ENCODE results near the gene LARGE2. TPM values are rescaled to one million over a fixed set of nuclear protein-coding genes. Genes with fewer than 3 reads are reported as not detected.

Gene LARGE2
- total and polyA plus RNA-seq, 10 donors, result 2.5 to 18.8 (median 6.2) TPM

DNA sequence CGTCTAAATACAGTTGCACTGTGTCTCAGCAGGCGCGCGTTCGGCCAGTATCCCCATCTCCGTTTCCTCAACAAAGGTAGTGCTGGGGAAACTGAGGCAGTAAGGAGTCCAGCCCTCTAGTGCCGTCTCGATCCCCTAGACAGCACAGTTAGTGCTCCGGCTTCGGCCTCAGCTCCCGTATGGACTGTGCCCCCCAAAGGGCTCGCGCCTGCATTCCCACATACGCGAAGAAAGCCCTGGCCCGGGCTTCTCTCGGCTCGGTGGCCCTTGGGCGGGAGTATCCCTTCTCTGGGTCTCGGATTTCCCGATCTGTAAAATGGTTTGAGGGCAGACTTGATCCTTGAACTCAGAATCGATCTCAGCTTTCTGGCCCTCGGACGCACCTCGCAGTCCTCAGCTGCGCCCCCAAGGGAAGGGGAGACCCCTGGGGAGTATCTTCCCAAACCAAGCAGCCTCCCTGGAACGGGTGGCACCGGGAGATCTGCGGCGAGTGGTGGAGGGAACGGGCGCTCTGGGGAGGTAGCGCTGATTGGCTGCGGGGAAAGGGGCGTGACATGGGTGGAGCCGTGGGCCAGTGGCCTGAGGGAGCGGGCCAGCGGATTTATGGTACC lies 4.0 kb upstream of the LARGE2 start:
- 0 to 1% (median 0%) methylated on average over 33 to 38 of the region's 38 CpGs for WGBS, 5 donors
- peak overlapping the region; percentile 59 to 98 (median 80) for H3K4me3 ChIP-seq
- H3K27ac ChIP-seq, result peak overlapping the region; percentile 80 to 96 (median 93)
- H3K4me1 ChIP-seq, result peaks cover 20 to 91% (median 51%) of the 10 kb centered on the region in 6 donors
- DNase-seq, result peak; percentile 95
- TF ChIP-seq POLR2A (IDR thresholded peaks at IDR 0.05) (no peak), POLR2AphosphoS5 (IDR thresholded peaks at IDR 0.05) (peak; percentile 82 to 88 (median 87))
- TF ChIP-seq, protein P1, sequence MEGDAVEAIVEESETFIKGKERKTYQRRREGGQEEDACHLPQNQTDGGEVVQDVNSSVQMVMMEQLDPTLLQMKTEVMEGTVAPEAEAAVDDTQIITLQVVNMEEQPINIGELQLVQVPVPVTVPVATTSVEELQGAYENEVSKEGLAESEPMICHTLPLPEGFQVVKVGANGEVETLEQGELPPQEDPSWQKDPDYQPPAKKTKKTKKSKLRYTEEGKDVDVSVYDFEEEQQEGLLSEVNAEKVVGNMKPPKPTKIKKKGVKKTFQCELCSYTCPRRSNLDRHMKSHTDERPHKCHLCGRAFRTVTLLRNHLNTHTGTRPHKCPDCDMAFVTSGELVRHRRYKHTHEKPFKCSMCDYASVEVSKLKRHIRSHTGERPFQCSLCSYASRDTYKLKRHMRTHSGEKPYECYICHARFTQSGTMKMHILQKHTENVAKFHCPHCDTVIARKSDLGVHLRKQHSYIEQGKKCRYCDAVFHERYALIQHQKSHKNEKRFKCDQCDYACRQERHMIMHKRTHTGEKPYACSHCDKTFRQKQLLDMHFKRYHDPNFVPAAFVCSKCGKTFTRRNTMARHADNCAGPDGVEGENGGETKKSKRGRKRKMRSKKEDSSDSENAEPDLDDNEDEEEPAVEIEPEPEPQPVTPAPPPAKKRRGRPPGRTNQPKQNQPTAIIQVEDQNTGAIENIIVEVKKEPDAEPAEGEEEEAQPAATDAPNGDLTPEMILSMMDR (IDR thresholded peaks at IDR 0.05 in 8 of 11, conservative IDR thresholded peaks at IDR 0.05 in 3 of 11), result no peak
- no peaks in the 10 kb centered on the region for H3K9me3 ChIP-seq
- peaks cover 0 to 29% (median 23%) of the 10 kb centered on the region in 6 donors for H3K36me3 ChIP-seq
- peaks cover 0 to 28% (median 19%) of the 10 kb centered on the region in 7 donors for H3K27me3 ChIP-seq (replicated peaks in 1 of 7)
- intact Hi-C loops (cut with DNase I; ENCODE audit: low total_unique reads), result loop anchor here (5.0 kb wide), 1 partner anchor 76 kb away; no protein-coding TSS in a partner anchor

DNA sequence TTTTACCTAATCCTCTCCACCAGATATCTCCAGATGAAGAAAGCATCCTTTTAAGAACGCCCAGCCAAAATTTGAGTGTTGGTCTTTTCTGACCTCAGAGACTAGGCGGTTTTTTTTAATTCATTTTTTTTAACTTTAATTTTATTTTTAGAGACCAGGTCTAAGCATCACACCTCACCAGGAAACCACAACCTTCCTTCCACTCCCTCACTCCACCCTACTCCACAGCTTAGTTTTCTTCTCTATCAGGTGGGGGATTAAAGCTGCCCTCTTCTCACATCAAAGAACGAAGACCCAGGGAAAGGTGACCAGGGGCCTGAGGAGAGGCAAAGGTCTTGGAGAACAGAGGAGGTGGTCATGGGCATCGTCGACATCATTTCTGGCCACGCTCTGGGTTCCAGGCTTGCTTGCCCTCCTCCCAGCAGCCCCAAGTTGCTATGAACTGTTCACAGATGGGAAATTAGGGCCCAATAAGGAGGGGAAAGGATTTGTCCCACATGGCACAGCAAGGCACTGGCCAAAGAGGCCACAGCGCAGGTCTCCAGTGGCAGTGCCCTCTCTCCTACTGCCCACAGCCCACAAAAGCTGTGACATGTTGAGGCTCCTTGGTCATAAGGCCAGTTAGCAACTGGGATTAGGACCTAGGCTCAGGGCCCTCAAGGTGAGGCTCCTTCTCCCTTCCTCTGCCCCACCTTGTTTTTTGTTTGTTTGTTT lies 3.3 kb upstream of the LARGE2 start:
- 45 to 57% (median 49%) methylated on average over 7 of the region's 7 CpGs for WGBS, 5 donors
- Histone ChIP-seq H3K36me3 (peaks cover 0 to 22% (median 16%) of the 10 kb centered on the region in 6 donors), H3K4me1 (peaks cover 20 to 90% (median 51%) of the 10 kb centered on the region in 6 donors), H3K4me3 (peak overlapping the region; percentile 59 to 98 (median 80)), H3K27me3 (replicated peaks in 1 of 7) (peaks cover 0 to 33% (median 20%) of the 10 kb centered on the region in 7 donors), H3K9me3 (no peaks in the 10 kb centered on the region), H3K27ac (peak overlapping the region in 7 of 8 donors; percentile 7 to 96 (median 93))
- DNase-seq, result peak; percentile 77
- TF ChIP-seq POLR2A (IDR thresholded peaks at IDR 0.05) (no peak), POLR2AphosphoS5 (IDR thresholded peaks at IDR 0.05) (no peak)
- TF ChIP-seq, protein P1 (IDR thresholded peaks at IDR 0.05 in 8 of 11, conservative IDR thresholded peaks at IDR 0.05 in 3 of 11), result no peak
- intact Hi-C loops (cut with DNase I; ENCODE audit: low total_unique reads), result loop anchor here (5.0 kb wide), 1 partner anchor 77 kb away; no protein-coding TSS in a partner anchor

DNA sequence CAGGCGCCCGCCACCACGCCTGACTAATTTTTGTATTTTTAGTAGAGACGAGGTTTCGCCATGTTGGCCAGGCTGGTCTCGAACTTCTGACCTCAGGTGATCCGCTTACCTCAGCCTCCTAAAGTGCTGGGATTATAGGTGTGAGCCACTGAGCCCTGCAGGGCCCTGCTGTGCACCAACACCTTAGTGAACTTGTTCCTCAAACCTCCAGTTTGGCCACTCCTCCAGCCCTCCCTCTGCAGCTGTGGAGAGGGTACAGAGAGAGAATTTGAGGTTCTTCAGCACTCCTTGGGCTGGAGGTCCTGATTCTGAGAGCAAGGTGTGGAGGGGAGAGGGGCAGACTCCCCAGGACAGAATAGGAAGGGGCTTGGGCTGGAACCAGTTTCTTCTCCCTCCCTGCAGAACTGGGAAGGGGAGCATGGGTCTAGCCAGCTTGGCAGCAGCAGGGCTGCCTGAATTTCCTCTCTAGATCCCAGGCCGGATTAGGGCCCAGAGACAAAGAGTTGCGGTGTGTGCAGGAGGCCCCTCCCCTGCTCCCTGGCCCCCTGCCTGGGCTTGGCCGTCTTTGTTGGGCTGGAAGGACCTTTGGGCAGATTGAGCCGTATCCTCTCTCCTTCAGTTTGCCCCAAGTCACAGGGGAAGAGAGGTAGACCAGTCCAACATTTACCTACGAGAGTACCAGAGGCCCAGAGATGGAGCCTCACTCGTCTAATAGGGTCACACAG lies 2.5 kb upstream of the LARGE2 start:
- intact Hi-C loops (cut with DNase I; ENCODE audit: low total_unique reads), result loop anchor here (5.0 kb wide), 1 partner anchor 78 kb away; no protein-coding TSS in a partner anchor
- Histone ChIP-seq H3K4me1 (peaks cover 20 to 89% (median 51%) of the 10 kb centered on the region in 6 donors), H3K27me3 (replicated peaks in 1 of 7) (peaks cover 0 to 40% (median 20%) of the 10 kb centered on the region in 7 donors), H3K9me3 (no peaks in the 10 kb centered on the region), H3K27ac (peak overlapping the region in 3 of 8 donors; percentile 89 to 96 (median 93)), H3K4me3 (no peak overlapping the region), H3K36me3 (peaks cover 0 to 14% (median 8%) of the 10 kb centered on the region in 6 donors)
- 75 to 81% (median 79%) methylated on average over 13 of the region's 13 CpGs for WGBS, 5 donors
- no peak for TF ChIP-seq POLR2AphosphoS5 (IDR thresholded peaks at IDR 0.05)
- TF ChIP-seq, protein P1 (IDR thresholded peaks at IDR 0.05 in 8 of 11, conservative IDR thresholded peaks at IDR 0.05 in 3 of 11), result no peak
- no peak for TF ChIP-seq POLR2A (IDR thresholded peaks at IDR 0.05)
- DNase-seq, result peak; percentile 76
